K562 (cell line): ENCODE data around the gene RPEL1. TPM values are rescaled to one million over a fixed set of nuclear protein-coding genes. Genes with fewer than 3 reads are reported as not detected.

ENCODE experiments used
- ATAC-seq: fragments of 200-7000 bp; cut with Tn5 transposase; 3 replicates; pipeline ENCODE4 v1.9.1; 2020; ENCODE audit warnings: moderate library complexity
- BruUV-seq: library from RNA; stranded (reverse); fragments of 400-500 nt; replicated peaks from 2 replicates; lab custom pipeline; 2021; lab: Mats Ljungman, UMichigan
- CTCF ChIA-PET: fragments of 300-600 bp; formaldehyde crosslinking; extraction: SDS; loops from one replicate; lab custom pipeline; 2021; ENCODE audit warnings: low intra/inter-chr PET ratio; lab: Yijun Ruan, JAX
- POLR2A ChIA-PET: fragments of 300-600, 350-650 bp; sonication (Branson Sonifier 250); formaldehyde crosslinking; extraction: SDS; loops from one replicate; lab custom pipeline; 2021; ENCODE audit warnings: antibody characterized with exemption, inconsistent platforms; lab: Yijun Ruan, JAX
- DNase-seq, 4 experiments: peaks; one replicate each; pipeline versions ENCODE4 v3.0.0 to v3.0.0-alpha.2; 2011 to 2018; ENCODE audit warnings: low spot score in 3 of 4, mixed read lengths in 3 of 4; ENCODE audit errors: extremely low read depth in 1 of 4
- FAIRE-seq: peaks from 2 replicates; lab custom pipeline; 2011; peaks lifted over from hg19 to GRCh38; lab: Jason Lieb, UNC
- H2AFZ ChIP-seq: 2 replicates; pipeline ENCODE4 v1.6.0; 2011; ENCODE audit warnings: low read depth, low read length, control low read depth, inconsistent platforms
- H3K27ac ChIP-seq: fragments of 200-600 bp; 3 replicates; pipeline ENCODE4 v1.8.0; 2011; ENCODE audit warnings: low read depth, mild to moderate bottlenecking, control low read depth, inconsistent platforms, low read length, moderate library complexity, mixed read lengths; ENCODE audit errors: extremely low read depth
- H3K27me3 ChIP-seq, 2 experiments: fragments of 300-600 bp in 1 of 2; 2 replicates in 1 of 2; 3 replicates in 1 of 2; pipeline versions ENCODE4 v1.6.0 to v1.8.0; 2011; ENCODE audit warnings: inconsistent platforms in 2 of 2, low read length in 2 of 2, mild to moderate bottlenecking in 1 of 2, mixed read lengths in 1 of 2, moderate library complexity in 1 of 2; ENCODE audit not compliant: control insufficient read depth in 2 of 2, insufficient read depth in 2 of 2
- H3K36me3 ChIP-seq: fragments of 300-600 bp; 3 replicates; pipeline ENCODE4 v1.8.0; 2011; ENCODE audit warnings: mild to moderate bottlenecking, low read length, inconsistent platforms; ENCODE audit not compliant: control insufficient read depth, insufficient read depth
- H3K4me1 ChIP-seq, 2 experiments: fragments of 200-600 bp in 1 of 2; replicated peaks in 1 of 2; 2 replicates in 1 of 2; 3 replicates in 1 of 2; pipeline versions ENCODE4 v1.5.1 to v1.8.0; 2011; ENCODE audit warnings: inconsistent platforms in 2 of 2, low read length in 2 of 2, mild to moderate bottlenecking in 1 of 2, mixed read lengths in 1 of 2, moderate library complexity in 1 of 2; ENCODE audit not compliant: control insufficient read depth in 2 of 2, insufficient read depth in 2 of 2
- H3K4me2 ChIP-seq: 2 replicates; pipeline ENCODE4 v1.6.1; 2011; ENCODE audit warnings: low read length, control low read depth, inconsistent platforms, mixed read lengths; ENCODE audit not compliant: insufficient read depth
- H3K4me3 ChIP-seq: fragments of 200-600 bp; sonication (generic), shearing (Covaris generic); 2 replicates; pipeline ENCODE4 v1.5.1; 2016; ENCODE audit warnings: control low read depth, inconsistent platforms
- H3K79me2 ChIP-seq: fragments of 200-600 bp; 3 replicates; pipeline ENCODE4 v1.8.0; 2011; ENCODE audit warnings: low read length, inconsistent platforms; ENCODE audit not compliant: control insufficient read depth, insufficient read depth
- H3K9ac ChIP-seq, 2 experiments: 2 replicates each; pipeline versions ENCODE4 v1.6.0 to v1.6.1; 2011; ENCODE audit warnings: low read depth in 2 of 2, low read length in 2 of 2, control low read depth in 1 of 2, inconsistent platforms in 1 of 2, mild to moderate bottlenecking in 1 of 2, mixed read lengths in 1 of 2; ENCODE audit not compliant: insufficient read depth in 1 of 2
- H3K9me1 ChIP-seq: one replicate; pipeline ENCODE4 v1.6.0; 2011; ENCODE audit warnings: inconsistent platforms, mild to moderate bottlenecking, low read length, moderate library complexity; ENCODE audit not compliant: control insufficient read depth, insufficient read depth
- H3K9me3 ChIP-seq: replicated peaks from 2 replicates; pipeline ENCODE4 v1.5.1; 2011; ENCODE audit warnings: low read depth, low read length, inconsistent platforms; ENCODE audit not compliant: control insufficient read depth, insufficient read depth
- H4K20me1 ChIP-seq: replicated peaks from 2 replicates; pipeline ENCODE4 v1.6.1; 2011; ENCODE audit warnings: low read length, inconsistent platforms, mixed read lengths; ENCODE audit not compliant: control insufficient read depth, insufficient read depth
- ASH1L ChIP-seq: fragments of 450-650 bp; IDR thresholded peaks from 2 replicates; pipeline ENCODE4 v1.6.1; 2018; ENCODE audit warnings: borderline replicate concordance, mild to moderate bottlenecking, low read depth; ENCODE audit not compliant: partially characterized antibody
- CC2D1A ChIP-seq: fragments of 450-650 bp; IDR thresholded peaks from 2 replicates; pipeline ENCODE4 v1.6.1; 2017; ENCODE audit warnings: mild to moderate bottlenecking
- KDM2B ChIP-seq: fragments of 250-450 bp; sonication (Bioruptor Pico); IDR thresholded peaks from 2 replicates; pipeline ENCODE4 v1.8.0; 2021; ENCODE audit warnings: mild to moderate bottlenecking, moderate library complexity
- KLF16 ChIP-seq: IDR thresholded peaks from 2 replicates; pipeline ENCODE4 v1.6.1; 2016; ENCODE audit warnings: antibody characterized with exemption
- NRF1 ChIP-seq, 2 experiments: fragments of 450-650 bp; IDR thresholded peaks in 1 of 2; conservative IDR thresholded peaks in 1 of 2; 2 replicates each; pipeline ENCODE4 v1.6.1; 2014; ENCODE audit warnings: mild to moderate bottlenecking in 2 of 2
- PHF8 ChIP-seq: fragments of 200-600 bp; sonication (generic); IDR thresholded peaks from 2 replicates; pipeline ENCODE4 v1.6.1; 2012; ENCODE audit warnings: mixed run types, mild to moderate bottlenecking, inconsistent platforms, low read length, moderate library complexity, borderline replicate concordance
- PREB ChIP-seq: sonication (generic); formaldehyde crosslinking; IDR thresholded peaks from 2 replicates; pipeline ENCODE4 v1.8.1; 2023; ENCODE audit warnings: mild to moderate bottlenecking, missing genetic modification reagents
- SMAD2 ChIP-seq: fragments of 150-350 bp; IDR thresholded peaks from 2 replicates; pipeline ENCODE4 v1.6.1; 2014; ENCODE audit warnings: low read depth, mild to moderate bottlenecking, low read length
- SRSF1 ChIP-seq: fragments of 200-400 bp; formaldehyde crosslinking; IDR thresholded peaks from 2 replicates; pipeline ENCODE4 v1.6.1; 2017; ENCODE audit warnings: mild to moderate bottlenecking, low read depth, low read length, moderate library complexity
- ZHX1 ChIP-seq: fragments of 150-350 bp; conservative IDR thresholded peaks from 2 replicates; pipeline ENCODE4 v1.6.1; 2014; ENCODE audit warnings: low read length
- ZNF79 ChIP-seq: fragments of 250-450 bp; sonication (Bioruptor Pico); IDR thresholded peaks from 2 replicates; pipeline ENCODE4 v1.4.0; 2020; ENCODE audit warnings: low read depth, mild to moderate bottlenecking, moderate library complexity
- WGBS: fragments of 100-300 bp; shearing (Covaris generic); methylation state at CpG from one replicate; pipeline ENCODE4 v1.1.6; 2016; ENCODE audit warnings: low coverage, mixed read lengths; ENCODE audit not compliant: insufficient coverage; ENCODE audit errors: missing lambda C conversion rate; 5-methylcytosine and 5-hydroxymethylcytosine counted together
- in situ Hi-C: fragments of 300-500 bp; cut with MboI; formaldehyde crosslinking; loops from 4 replicates; pipeline ENCODE4 v1.15.0; 2018; ENCODE audit warnings: inconsistent platforms, mixed read lengths
- intact Hi-C: fragments of 100-400 bp; cut with micrococcal nuclease; formaldehyde crosslinking; loops from 2 replicates; pipeline ENCODE4 v1.14.2; 2022
- polyA plus RNA-seq, 8 experiments: library from polyadenylated mRNA; depleted of rRNA in 4 of 8; stranded (reverse) in 5 of 8; unstranded in 3 of 8; fragments of >200 nt; fragmentation: Nextera tagmentation in 2 of 8; fragmentation: Illumina TruSeq in 1 of 8; extraction: Ambion mirVana in 2 of 8; extraction: Trizol in 1 of 8; gene quantifications; 2 replicates each; pipeline versions ENCODE4 v1.2.1 to v1.2.3, GENCODE V29; 2011 to 2014; ENCODE audit warnings: inconsistent platforms in 1 of 8, missing spikeins in 1 of 8
- total RNA-seq, 7 experiments: library from RNA; depleted of rRNA in 6 of 7; stranded (reverse); fragments of >200 nt in 6 of 7; fragmentation: Illumina TruSeq in 2 of 7; extraction: Trizol in 2 of 7; gene quantifications; 2 replicates each; pipeline versions ENCODE4 v1.2.1 to v1.2.3, GENCODE V29; 2011 to 2021; ENCODE audit warnings: low replicate concordance in 1 of 7
- TF ChIP-seq, protein P1 (sequence below), 2 experiments: fragments of 150-350 bp in 1 of 2; IDR thresholded peaks; 2 replicates each; pipeline ENCODE4 v1.6.1; 2012 to 2016; ENCODE audit warnings: low read depth in 2 of 2, low read length in 2 of 2, mild to moderate bottlenecking in 1 of 2, moderate library complexity in 1 of 2
- TF ChIP-seq, protein P2 (sequence below): fragments of 450-650 bp; IDR thresholded peaks from 2 replicates; pipeline ENCODE4 v1.6.1; 2017; ENCODE audit warnings: mild to moderate bottlenecking, moderate library complexity

The RPEL1 gene
- total and polyA plus RNA-seq, 9 of the 15 experiments (the other 6 are each of a cell fraction or from before 2014, with no cell fraction given) = 0.04 to 0.15 (median 0.07) TPM; not detected in 4

DNA sequence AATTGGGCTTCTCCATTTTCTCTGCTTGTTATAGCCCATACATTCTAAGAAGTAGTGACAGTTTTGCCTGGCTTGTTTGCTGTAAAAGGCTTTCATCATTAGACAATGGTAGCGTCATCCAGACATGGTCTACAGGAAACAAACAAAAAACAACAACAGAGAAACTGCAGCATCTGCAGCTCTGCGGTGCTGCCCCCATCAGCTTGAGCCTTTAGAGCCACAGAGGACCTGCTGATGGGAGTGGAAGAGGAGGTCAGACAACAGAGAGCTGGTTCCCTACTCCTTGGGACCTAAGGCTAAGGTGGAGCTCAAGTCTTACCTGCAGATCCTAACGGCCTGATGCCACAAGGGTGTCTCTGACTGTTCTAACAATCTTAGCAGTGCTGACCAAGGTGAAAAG lies 34.3 kb downstream of the RPEL1 start (continued):
- TF ChIP-seq, protein P1, sequence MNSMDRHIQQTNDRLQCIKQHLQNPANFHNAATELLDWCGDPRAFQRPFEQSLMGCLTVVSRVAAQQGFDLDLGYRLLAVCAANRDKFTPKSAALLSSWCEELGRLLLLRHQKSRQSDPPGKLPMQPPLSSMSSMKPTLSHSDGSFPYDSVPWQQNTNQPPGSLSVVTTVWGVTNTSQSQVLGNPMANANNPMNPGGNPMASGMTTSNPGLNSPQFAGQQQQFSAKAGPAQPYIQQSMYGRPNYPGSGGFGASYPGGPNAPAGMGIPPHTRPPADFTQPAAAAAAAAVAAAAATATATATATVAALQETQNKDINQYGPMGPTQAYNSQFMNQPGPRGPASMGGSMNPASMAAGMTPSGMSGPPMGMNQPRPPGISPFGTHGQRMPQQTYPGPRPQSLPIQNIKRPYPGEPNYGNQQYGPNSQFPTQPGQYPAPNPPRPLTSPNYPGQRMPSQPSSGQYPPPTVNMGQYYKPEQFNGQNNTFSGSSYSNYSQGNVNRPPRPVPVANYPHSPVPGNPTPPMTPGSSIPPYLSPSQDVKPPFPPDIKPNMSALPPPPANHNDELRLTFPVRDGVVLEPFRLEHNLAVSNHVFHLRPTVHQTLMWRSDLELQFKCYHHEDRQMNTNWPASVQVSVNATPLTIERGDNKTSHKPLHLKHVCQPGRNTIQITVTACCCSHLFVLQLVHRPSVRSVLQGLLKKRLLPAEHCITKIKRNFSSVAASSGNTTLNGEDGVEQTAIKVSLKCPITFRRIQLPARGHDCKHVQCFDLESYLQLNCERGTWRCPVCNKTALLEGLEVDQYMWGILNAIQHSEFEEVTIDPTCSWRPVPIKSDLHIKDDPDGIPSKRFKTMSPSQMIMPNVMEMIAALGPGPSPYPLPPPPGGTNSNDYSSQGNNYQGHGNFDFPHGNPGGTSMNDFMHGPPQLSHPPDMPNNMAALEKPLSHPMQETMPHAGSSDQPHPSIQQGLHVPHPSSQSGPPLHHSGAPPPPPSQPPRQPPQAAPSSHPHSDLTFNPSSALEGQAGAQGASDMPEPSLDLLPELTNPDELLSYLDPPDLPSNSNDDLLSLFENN (IDR thresholded peaks at IDR 0.05; ENCODE audit: low read depth in 2 of 2, low read length in 2 of 2) = no peak
- no peak for TF ChIP-seq KDM2B (CRISPR knock-in tag)
- no peak for TF ChIP-seq ASH1L
- TF ChIP-seq, all 486 proteins: peak for 0

DNA sequence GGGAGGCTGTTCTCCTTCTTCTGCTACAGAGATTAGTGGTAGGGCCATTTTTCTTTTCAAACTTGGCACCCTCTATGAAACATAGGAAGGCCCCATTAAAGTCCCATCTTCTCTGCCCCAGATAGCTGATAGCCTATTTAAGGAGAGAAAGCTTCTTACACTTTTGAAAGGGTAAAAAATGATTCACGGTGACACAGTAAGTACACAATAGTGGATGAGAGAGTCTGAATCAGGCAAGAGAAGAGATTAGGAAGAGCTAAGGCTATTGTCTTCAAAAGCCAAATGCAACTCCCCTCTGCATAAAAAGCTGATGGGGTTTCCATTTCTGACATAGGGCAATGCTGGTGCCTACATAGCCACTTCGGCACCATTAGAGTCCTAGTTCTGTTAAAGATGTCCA lies 34.8 kb downstream of the RPEL1 start:
- no peak overlapping the region for H3K9ac ChIP-seq
- no peaks in the 10 kb centered on the region for H3K9me1 ChIP-seq
- no peaks in the 10 kb centered on the region; the same call in 1 of the 2 replicates for H4K20me1 ChIP-seq
- H3K4me3 ChIP-seq = no peak overlapping the region
- ChIA-PET POLR2A (no interaction called here), CTCF (no interaction called here)
- H3K36me3 ChIP-seq = no peaks in the 10 kb centered on the region
- no peaks in the 10 kb centered on the region for H3K9me3 ChIP-seq
- BruUV-seq = no TSS peak
- H2AFZ ChIP-seq = no peak overlapping the region
- WGBS = 0% methylated on average over 2 of the region's 2 CpGs
- H3K27me3 ChIP-seq = peaks cover 0 to 16% of the 10 kb centered on the region in 2 experiments; a peak in 3 of 5 replicates
- peaks cover 0 to 3% of the 10 kb centered on the region in 2 experiments; a peak in 2 of 5 replicates for H3K4me1 ChIP-seq
- FAIRE-seq (no peak), ATAC-seq (no peak), DNase-seq (no peak)
- no peak overlapping the region for H3K4me2 ChIP-seq
- in situ Hi-C loops = no loop called here
- no peaks in the 10 kb centered on the region for H3K79me2 ChIP-seq
- intact Hi-C loops = no loop called here
- H3K27ac ChIP-seq = no peak overlapping the region
- TF ChIP-seq, protein P2, sequence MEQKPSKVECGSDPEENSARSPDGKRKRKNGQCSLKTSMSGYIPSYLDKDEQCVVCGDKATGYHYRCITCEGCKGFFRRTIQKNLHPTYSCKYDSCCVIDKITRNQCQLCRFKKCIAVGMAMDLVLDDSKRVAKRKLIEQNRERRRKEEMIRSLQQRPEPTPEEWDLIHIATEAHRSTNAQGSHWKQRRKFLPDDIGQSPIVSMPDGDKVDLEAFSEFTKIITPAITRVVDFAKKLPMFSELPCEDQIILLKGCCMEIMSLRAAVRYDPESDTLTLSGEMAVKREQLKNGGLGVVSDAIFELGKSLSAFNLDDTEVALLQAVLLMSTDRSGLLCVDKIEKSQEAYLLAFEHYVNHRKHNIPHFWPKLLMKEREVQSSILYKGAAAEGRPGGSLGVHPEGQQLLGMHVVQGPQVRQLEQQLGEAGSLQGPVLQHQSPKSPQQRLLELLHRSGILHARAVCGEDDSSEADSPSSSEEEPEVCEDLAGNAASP = no peak
- TF ChIP-seq SMAD2 = no peak
- no peak for TF ChIP-seq KLF16
- no peak for TF ChIP-seq PHF8
- no peak for TF ChIP-seq ZNF79 (CRISPR knock-in tag)
- TF ChIP-seq PREB = no peak
- no peak for TF ChIP-seq SRSF1
- TF ChIP-seq NRF1 (conservative IDR thresholded peaks at IDR 0.05 in 1 of 2, IDR thresholded peaks at IDR 0.05 in 1 of 2) = no peak
- TF ChIP-seq ZHX1 = no peak
- TF ChIP-seq CC2D1A = no peak
